ENCODE results near the gene GBP4.
"Not testable (repeated sequence)": the region's sequence is repeated elsewhere in the genome, so short reads cannot be mapped to it uniquely, and the experiment has no call there.

The GBP4 gene, protein sequence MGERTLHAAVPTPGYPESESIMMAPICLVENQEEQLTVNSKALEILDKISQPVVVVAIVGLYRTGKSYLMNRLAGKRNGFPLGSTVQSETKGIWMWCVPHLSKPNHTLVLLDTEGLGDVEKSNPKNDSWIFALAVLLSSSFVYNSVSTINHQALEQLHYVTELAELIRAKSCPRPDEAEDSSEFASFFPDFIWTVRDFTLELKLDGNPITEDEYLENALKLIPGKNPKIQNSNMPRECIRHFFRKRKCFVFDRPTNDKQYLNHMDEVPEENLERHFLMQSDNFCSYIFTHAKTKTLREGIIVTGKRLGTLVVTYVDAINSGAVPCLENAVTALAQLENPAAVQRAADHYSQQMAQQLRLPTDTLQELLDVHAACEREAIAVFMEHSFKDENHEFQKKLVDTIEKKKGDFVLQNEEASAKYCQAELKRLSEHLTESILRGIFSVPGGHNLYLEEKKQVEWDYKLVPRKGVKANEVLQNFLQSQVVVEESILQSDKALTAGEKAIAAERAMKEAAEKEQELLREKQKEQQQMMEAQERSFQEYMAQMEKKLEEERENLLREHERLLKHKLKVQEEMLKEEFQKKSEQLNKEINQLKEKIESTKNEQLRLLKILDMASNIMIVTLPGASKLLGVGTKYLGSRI

GRCh38 chr1:89198491-89199072, at the start of gene GBP4:
TSS of gene GBP4 (minus strand) at chr1:89198942. CDS start at chr1:89198834, 108 bp downstream.
- peak; percentile 4 to 21 for DNase-seq (ENCODE audit: low read depth in 2 of 2)

DNA sequence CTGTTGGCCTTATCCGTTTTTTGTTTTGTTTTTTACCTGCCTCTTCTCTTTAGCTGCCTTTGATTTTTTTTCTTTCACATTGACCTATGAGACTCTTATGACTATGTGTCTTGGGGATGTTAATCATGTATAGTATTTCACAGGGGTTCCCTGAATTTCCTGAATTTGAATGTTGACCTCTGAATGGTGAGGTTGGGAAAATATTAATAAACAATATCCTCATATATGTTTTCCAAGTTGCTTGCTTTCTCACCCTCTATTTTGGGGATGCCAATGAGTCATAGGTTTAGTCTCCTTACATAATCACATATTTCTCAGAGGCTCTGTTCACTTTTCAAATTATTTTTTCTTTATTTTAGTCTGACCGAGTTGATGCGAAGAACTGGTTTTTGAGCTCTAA, 44.3 kb upstream of the GBP4 start:
- DNase-seq (ENCODE audit: low read depth in 2 of 2): no peak

GRCh38 chr1:89221341-89221740, 22.6 kb upstream of the GBP4 start:
- no peak for DNase-seq (ENCODE audit: low read depth in 2 of 2)

DNA sequence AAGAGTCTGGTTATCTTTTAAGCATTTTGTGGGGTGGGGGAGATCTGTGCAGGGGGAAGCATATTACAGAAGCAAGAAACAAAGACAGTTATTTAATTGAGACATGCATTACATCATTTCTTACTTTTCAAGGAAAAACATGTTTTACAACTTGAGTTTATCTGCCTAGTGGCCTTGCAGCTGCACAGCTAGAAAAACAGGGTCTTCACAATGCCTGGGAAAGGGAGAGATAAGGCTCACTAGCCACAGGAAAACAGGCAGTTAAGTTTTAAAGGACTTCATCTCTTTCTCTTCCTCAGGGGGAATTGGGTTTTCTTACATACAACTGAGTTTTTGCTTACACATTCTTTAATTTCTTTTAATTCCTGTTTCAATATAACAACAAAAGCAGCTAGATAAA, 21.1 kb upstream of the GBP4 start:
- DNase-seq (ENCODE audit: low read depth in 2 of 2): not testable (repeated sequence)

DNA sequence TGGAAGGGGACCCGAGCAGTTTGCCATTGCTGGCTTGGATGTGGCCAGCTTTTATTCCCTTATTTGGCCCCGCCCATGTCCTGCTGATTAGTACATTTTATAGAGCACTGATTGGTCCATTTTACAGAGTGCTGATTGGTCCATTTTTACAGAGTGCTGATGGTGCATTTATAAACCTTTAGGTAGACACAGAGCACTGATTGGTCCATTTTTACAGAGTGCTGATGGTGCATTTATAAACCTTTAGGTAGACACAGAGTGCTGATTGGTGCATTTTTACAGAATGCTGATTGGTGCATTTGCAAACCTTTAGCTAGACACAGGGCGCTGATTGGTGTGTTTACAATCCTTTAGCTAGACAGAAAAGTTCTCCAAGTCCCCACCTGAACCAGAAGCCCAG, 20.2 kb upstream of the GBP4 start:
- DNase-seq (ENCODE audit: low read depth in 2 of 2): not testable (repeated sequence)

DNA sequence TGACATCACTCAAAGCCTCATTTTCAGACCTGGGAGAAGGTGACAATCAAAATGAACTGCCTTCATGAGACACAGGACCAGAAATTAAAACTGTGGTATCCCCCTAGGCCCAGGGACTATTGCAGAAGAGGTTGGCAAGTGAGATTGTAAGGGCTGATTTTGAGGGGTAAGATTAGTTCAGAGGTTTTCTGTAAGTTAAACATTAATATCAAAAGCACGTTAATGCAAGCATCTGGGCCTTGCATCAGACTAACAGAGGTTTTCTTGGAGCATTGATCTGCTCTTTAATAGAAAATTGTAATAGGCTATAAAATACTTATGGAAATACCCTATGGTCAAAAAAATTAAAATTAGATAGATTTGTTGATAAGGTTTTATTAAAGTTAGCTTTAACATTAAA, 14.6 kb upstream of the GBP4 start:
- DNase-seq (ENCODE audit: low read depth in 2 of 2): no peak

GRCh38 chr1:89211035-89211634, 12.4 kb upstream of the GBP4 start:
- no peak for DNase-seq (ENCODE audit: low read depth in 2 of 2)

DNA sequence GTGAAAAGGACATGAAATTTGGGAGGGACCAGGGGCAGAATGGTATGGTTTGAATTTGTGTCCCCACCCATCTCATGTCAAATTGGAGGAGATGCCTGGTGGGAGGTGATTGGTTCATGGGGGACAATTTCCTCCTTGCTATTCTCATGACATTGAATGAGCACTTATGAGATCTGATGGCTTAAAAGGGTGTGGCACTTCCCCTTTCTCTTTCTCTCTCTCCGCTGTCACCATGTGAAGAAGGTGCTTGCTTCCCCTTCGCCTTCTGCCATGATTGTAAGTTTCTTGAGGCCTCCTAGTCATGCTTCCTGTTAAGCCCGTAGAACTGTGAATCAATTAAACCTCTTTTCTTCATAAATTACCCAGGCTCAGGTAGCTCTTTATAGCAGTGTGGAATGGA, 7.6 kb upstream of the GBP4 start:
- no peak for DNase-seq (ENCODE audit: low read depth in 2 of 2)

DNA sequence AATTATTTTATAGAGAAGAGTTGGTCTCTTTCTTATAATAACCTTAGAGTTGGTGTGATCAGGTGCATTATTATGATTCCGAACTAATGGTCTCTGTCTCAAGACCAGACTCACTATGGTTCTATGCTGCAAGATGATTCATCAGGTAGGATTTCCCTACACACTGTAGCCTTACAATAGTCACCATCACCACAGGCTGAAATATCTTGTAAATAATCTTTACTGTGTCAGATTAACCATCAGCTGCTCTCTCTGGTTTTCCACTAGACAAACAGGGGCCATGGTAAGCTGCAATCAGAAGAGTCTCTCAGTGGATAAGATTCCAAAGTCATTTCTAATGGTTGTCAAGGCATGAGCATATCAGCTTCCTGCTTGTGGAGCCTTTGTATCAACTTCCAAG, 4.4 kb upstream of the GBP4 start:
- no peak for DNase-seq (ENCODE audit: low read depth in 2 of 2)

DNA sequence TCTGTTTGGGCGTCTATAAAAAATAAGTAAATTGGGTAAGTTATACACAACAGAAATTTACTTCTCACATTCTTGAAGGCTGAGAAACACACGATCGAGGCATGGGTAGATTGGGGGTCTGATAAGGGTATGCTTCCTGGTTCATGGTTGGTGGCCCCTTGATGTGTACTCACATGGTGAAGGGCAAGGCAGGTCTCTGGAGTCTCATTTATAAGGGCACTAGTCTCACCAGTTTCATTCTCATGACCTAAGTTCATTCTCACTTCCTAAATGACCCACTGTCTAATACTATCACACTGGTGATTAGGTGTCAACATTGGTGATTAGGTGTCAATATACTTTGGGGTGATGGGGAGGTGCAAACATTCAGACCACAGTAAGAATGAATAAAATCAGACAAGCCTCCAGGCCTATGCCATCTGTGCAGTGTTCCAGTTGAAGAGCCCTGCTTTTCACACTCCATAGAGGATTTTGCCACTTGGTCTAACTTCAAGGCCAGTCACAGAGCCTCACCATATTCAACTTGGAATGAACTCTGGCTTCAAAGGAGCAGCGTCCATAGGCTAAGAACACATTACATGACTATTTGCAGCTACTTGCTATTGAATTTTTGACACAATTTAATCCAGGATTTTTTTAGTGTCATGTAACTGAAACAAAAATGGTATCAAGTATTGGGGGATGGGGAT, 2.5 kb upstream of the GBP4 start:
- DNase-seq (ENCODE audit: low read depth in 2 of 2): no peak

DNA sequence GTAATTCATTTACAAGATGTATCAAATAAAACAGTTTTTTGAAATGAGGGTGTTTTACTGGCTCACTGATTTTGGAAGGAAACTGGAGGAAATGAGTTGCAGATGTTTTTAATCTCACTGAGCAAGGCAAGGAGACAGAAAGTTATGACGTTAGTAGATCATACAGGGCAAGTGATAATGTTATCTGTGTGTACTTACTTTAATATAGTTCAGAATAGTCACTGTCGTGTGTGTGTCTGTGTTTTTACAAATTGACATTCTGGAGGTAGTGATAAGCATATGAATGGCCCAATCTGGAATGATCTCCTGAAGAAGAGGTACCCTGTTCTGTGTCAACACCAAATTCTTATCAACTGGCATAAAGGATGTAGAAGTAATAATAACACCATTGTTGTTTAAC, 1.9 kb upstream of the GBP4 start:
- DNase-seq (ENCODE audit: low read depth in 2 of 2): no peak

- DNase-seq (ENCODE audit: low read depth in 2 of 2): no peak
Measured at GRCh38 chr1:89199525-89200031, 836 bp upstream of the GBP4 start.

- DNase-seq (ENCODE audit: low read depth in 2 of 2): no peak
Measured at GRCh38 chr1:89198081-89198480, 661 bp downstream of the GBP4 start.

DNA sequence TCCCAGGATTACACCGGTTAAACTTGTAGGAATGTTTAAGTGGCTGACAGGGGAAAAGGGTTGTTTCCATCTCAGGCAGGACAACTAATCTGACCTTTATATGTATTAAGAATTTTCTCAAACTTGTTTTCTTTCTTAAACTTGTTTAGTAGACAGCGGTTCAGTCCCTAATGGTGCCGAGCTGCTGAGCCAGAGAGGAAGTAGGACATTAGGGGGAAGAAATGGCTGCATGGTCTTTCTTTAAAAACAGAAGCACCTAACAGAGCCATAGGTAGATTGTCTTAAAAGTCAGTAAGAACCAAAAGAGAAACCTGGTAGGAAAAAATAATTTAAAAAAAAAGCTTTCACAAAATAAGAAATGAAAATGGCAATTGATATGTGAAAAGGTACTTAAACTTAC, 3.3 kb downstream of the GBP4 start:
- DNase-seq (ENCODE audit: low read depth in 2 of 2): no peak

DNA sequence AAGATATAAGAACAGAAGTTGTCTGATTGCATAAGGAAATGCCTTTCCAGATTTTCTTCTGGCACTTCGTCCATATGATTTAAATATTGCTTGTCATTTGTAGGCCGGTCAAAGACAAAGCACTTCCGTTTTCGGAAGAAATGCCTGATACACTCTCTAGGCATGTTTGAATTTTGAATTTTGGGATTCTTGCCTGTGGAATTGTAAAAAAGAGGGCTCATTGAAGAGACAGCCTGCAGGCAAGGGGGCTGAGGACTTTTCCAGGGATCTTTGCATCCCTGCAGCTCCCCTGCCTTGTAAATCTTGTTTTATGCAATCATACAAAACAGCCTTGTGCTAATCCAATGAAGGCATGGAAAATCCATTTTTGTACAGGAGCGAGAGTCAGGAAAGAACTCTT, 7.4 kb downstream of the GBP4 start:
- no peak for DNase-seq (ENCODE audit: low read depth in 2 of 2)

- DNase-seq (ENCODE audit: low read depth in 2 of 2): no peak
Measured at GRCh38 chr1:89190017-89190416, 8.7 kb downstream of the GBP4 start.

GRCh38 chr1:89179343-89179742, 19.4 kb downstream of the GBP4 start:
- DNase-seq (ENCODE audit: low read depth in 2 of 2): no peak

- no peak for DNase-seq (ENCODE audit: low read depth in 2 of 2)
Measured at GRCh38 chr1:89176971-89177370, 21.8 kb downstream of the GBP4 start.

GRCh38 chr1:89175601-89176256, 23.0 kb downstream of the GBP4 start, which contains the start of gene GBP7:
TSS of gene GBP7 (minus strand) at chr1:89176003. CDS start at chr1:89171935, 4,068 bp downstream.
- no peak for DNase-seq (ENCODE audit: low read depth in 2 of 2)

GRCh38 chr1:89174491-89174890, 24.3 kb downstream of the GBP4 start:
- no peak for DNase-seq (ENCODE audit: low read depth in 2 of 2)

- DNase-seq (ENCODE audit: low read depth in 2 of 2): no peak
Measured at GRCh38 chr1:89172468-89173143, 26.1 kb downstream of the GBP4 start.

Measured in stimulated activated CD8-positive, alpha-beta memory T cell treated with anti-CD3 and anti-CD28 coated beads, Interleukin-2, amount 100 ng/mL, for 1 hour (primary cell).